ENCODE data around the gene NFIX. TPM values are rescaled to one million over a fixed set of nuclear protein-coding genes. Genes with fewer than 3 reads are reported as not detected.

Gene NFIX
- total and polyA plus RNA-seq, 9 of the 15 experiments (the other 6 are each of a cell fraction or from before 2014, with no cell fraction given): 0.28 to 26.8 (median 5.4) TPM

- TF ChIP-seq MGA (IDR thresholded peaks at IDR 0.05): no peak; the same call in 1 of the 2 replicates
- no peak for TF ChIP-seq MTA1 (IDR thresholded peaks at IDR 0.05; ENCODE audit: borderline replicate concordance)
- TF ChIP-seq ZNF395 (CRISPR knock-in tag; IDR thresholded peaks at IDR 0.05): no peak
- no peak for TF ChIP-seq PPARD (CRISPR knock-in tag; IDR thresholded peaks at IDR 0.05)
- no peak for TF ChIP-seq SMARCB1 (IDR thresholded peaks at IDR 0.05; ENCODE audit: insufficient read length, low read depth)
- TF ChIP-seq CBX1 (IDR thresholded peaks at IDR 0.05; ENCODE audit: low read depth): no peak; the same call in 1 of the 2 replicates
- no peak for TF ChIP-seq IRF9 (tag; IDR thresholded peaks at IDR 0.05)
- no peak for TF ChIP-seq MAFK (IDR thresholded peaks at IDR 0.05; ENCODE audit: low read length)
- TF ChIP-seq ZNF830 (CRISPR knock-in tag; IDR thresholded peaks at IDR 0.05): no peak; the same call in 1 of the 2 replicates
- TF ChIP-seq ZFP36 (IDR thresholded peaks at IDR 0.05; ENCODE audit: low read depth, low read length, partially characterized antibody): no peak
- no peak for TF ChIP-seq ZC3H11A (IDR thresholded peaks at IDR 0.05; ENCODE audit: low read depth, low read length)
- no peak for TF ChIP-seq RB1 (IDR thresholded peaks at IDR 0.05; ENCODE audit: low read depth)
- no peak for TF ChIP-seq MCM2 (IDR thresholded peaks at IDR 0.05; ENCODE audit: low read depth)
- TF ChIP-seq MYNN (IDR thresholded peaks at IDR 0.05): no peak; the same call in 1 of the 2 replicates
- TF ChIP-seq MYNN (CRISPR knock-in tag; IDR thresholded peaks at IDR 0.05): no peak
Measured at GRCh38 chr19:13098277-13099072, 103.2 kb downstream of the NFIX start (continued).
